Duodenal mucosa (tissue), 2 donors: ENCODE results near the gene CRYBG1.

Experiments used
- H3K27ac ChIP-seq: one replicate; pipeline ENCODE4 v1.7.0; 2013; ENCODE audit warnings: low read depth, low read length
- H3K27me3 ChIP-seq, 2 donors: one replicate each; pipeline ENCODE4 v1.7.0; 2013; ENCODE audit warnings: low read length in 2 of 2, control low read depth in 1 of 2; ENCODE audit not compliant: insufficient read depth in 2 of 2, control insufficient read depth in 1 of 2
- H3K36me3 ChIP-seq, 2 donors: one replicate each; pipeline ENCODE4 v1.7.0; 2013; ENCODE audit warnings: low read length in 2 of 2, control low read depth in 1 of 2; ENCODE audit not compliant: insufficient read depth in 2 of 2, control insufficient read depth in 1 of 2
- H3K4me1 ChIP-seq, 2 donors: one replicate each; pipeline ENCODE4 v1.7.0; 2013; ENCODE audit warnings: low read length in 2 of 2, control low read depth in 1 of 2; ENCODE audit not compliant: insufficient read depth in 2 of 2, control insufficient read depth in 1 of 2
- H3K4me3 ChIP-seq, 2 donors: one replicate each; pipeline ENCODE4 v1.7.0; 2013; ENCODE audit warnings: low read length in 2 of 2, low read depth in 1 of 2
- H3K9ac ChIP-seq, 2 donors: one replicate each; pipeline ENCODE4 v1.7.0; 2013; ENCODE audit warnings: low read length in 2 of 2, low read depth in 1 of 2
- H3K9me3 ChIP-seq, 2 donors: one replicate each; pipeline ENCODE4 v1.7.0; 2013; ENCODE audit warnings: low read length in 2 of 2, control low read depth in 1 of 2; ENCODE audit not compliant: control insufficient read depth in 1 of 2

The CRYBG1 gene

GRCh38 chr6:106373502-106374239 is 13.2 kb downstream of the CRYBG1 start:
- Histone ChIP-seq H3K9ac (no peak overlapping the region), H3K4me3 (peak overlapping the region in 1 of 2 donors; percentile 3), H3K36me3 (no peaks in the 10 kb centered on the region), H3K9me3 (no peaks in the 10 kb centered on the region), H3K27ac (no peak overlapping the region), H3K27me3 (no peaks in the 10 kb centered on the region), H3K4me1 (peaks cover 9 to 33% of the 10 kb centered on the region in 2 donors)

GRCh38 chr6:106377061-106377540 is 16.6 kb downstream of the CRYBG1 start:
- H3K27me3 ChIP-seq, result no peaks in the 10 kb centered on the region
- no peaks in the 10 kb centered on the region for H3K9me3 ChIP-seq
- H3K36me3 ChIP-seq, result no peaks in the 10 kb centered on the region
- H3K4me1 ChIP-seq, result peaks cover 4 to 14% of the 10 kb centered on the region in 2 donors
- H3K9ac ChIP-seq, result no peak overlapping the region
- H3K27ac ChIP-seq, result no peak overlapping the region
- H3K4me3 ChIP-seq, result no peak overlapping the region

- Histone ChIP-seq H3K27me3 (no peaks in the 10 kb centered on the region), H3K4me1 (peaks cover 0 to 3% of the 10 kb centered on the region in 2 donors), H3K9me3 (no peaks in the 10 kb centered on the region), H3K36me3 (no peaks in the 10 kb centered on the region), H3K9ac (no peak overlapping the region), H3K27ac (no peak overlapping the region), H3K4me3 (no peak overlapping the region)
These were observed 19.4 kb downstream of the CRYBG1 start for GRCh38 chr6:106379951-106380350.

GRCh38 chr6:106380407-106380806 is 19.9 kb downstream of the CRYBG1 start:
- Histone ChIP-seq H3K9me3 (no peaks in the 10 kb centered on the region), H3K4me1 (peaks cover 0 to 3% of the 10 kb centered on the region in 2 donors), H3K27me3 (no peaks in the 10 kb centered on the region), H3K36me3 (no peaks in the 10 kb centered on the region), H3K4me3 (no peak overlapping the region), H3K27ac (no peak overlapping the region), H3K9ac (no peak overlapping the region)

GRCh38 chr6:106381223-106381622 is 20.7 kb downstream of the CRYBG1 start:
- Histone ChIP-seq H3K27ac (no peak overlapping the region), H3K36me3 (no peaks in the 10 kb centered on the region), H3K4me3 (no peak overlapping the region), H3K9me3 (no peaks in the 10 kb centered on the region), H3K27me3 (no peaks in the 10 kb centered on the region), H3K4me1 (peaks cover 0 to 3% of the 10 kb centered on the region in 2 donors), H3K9ac (no peak overlapping the region)

GRCh38 chr6:106381881-106382280 is 21.4 kb downstream of the CRYBG1 start:
- Histone ChIP-seq H3K27ac (no peak overlapping the region), H3K9ac (no peak overlapping the region), H3K4me3 (no peak overlapping the region), H3K9me3 (no peaks in the 10 kb centered on the region), H3K36me3 (no peaks in the 10 kb centered on the region), H3K4me1 (peaks cover 0 to 3% of the 10 kb centered on the region in 2 donors), H3K27me3 (no peaks in the 10 kb centered on the region)

- Histone ChIP-seq H3K4me1 (no peaks in the 10 kb centered on the region), H3K27me3 (no peaks in the 10 kb centered on the region), H3K9me3 (no peaks in the 10 kb centered on the region), H3K4me3 (no peak overlapping the region), H3K36me3 (no peaks in the 10 kb centered on the region), H3K27ac (no peak overlapping the region), H3K9ac (no peak overlapping the region)
These were observed 23.1 kb downstream of the CRYBG1 start for GRCh38 chr6:106383573-106383972.

- no peaks in the 10 kb centered on the region for H3K27me3 ChIP-seq
- H3K27ac ChIP-seq, result no peak overlapping the region
- no peak overlapping the region for H3K4me3 ChIP-seq
- no peaks in the 10 kb centered on the region for H3K9me3 ChIP-seq
- no peaks in the 10 kb centered on the region for H3K36me3 ChIP-seq
- no peak overlapping the region for H3K9ac ChIP-seq
- H3K4me1 ChIP-seq, result no peaks in the 10 kb centered on the region
These were observed 25.0 kb downstream of the CRYBG1 start for GRCh38 chr6:106385530-106385929.

- no peak overlapping the region for H3K9ac ChIP-seq
- H3K4me1 ChIP-seq, result no peaks in the 10 kb centered on the region
- no peaks in the 10 kb centered on the region for H3K27me3 ChIP-seq
- no peaks in the 10 kb centered on the region for H3K36me3 ChIP-seq
- H3K9me3 ChIP-seq, result no peaks in the 10 kb centered on the region
- H3K27ac ChIP-seq, result no peak overlapping the region
- no peak overlapping the region for H3K4me3 ChIP-seq
These were observed 27.4 kb downstream of the CRYBG1 start for GRCh38 chr6:106387875-106388274.

- H3K9ac ChIP-seq, result no peak overlapping the region
- H3K27ac ChIP-seq, result no peak overlapping the region
- no peak overlapping the region for H3K4me3 ChIP-seq
- no peaks in the 10 kb centered on the region for H3K36me3 ChIP-seq
- H3K9me3 ChIP-seq, result no peaks in the 10 kb centered on the region
- H3K27me3 ChIP-seq, result no peaks in the 10 kb centered on the region
- H3K4me1 ChIP-seq, result no peaks in the 10 kb centered on the region
These were observed 29.6 kb downstream of the CRYBG1 start for GRCh38 chr6:106390088-106390487.
